NCI-H510A (cell line): ENCODE results near the gene SLC16A13.
"Not testable (repeated sequence)": the region's sequence is repeated elsewhere in the genome, so short reads cannot be mapped to it uniquely, and the experiment has no call there.

Experiments
- DNase-seq: peaks from one replicate; lab custom pipeline; 2025; lab: John Stamatoyannopoulos, UW

SLC16A13 gene

GRCh38 chr17:7035591-7036368 is at the start of gene SLC16A13:
Gene SLC16A13, plus strand, starts transcription at chr17:7036015. Its CDS starts 368 bp downstream, at chr17:7036383.
- peak; percentile 91 for DNase-seq

- DNase-seq: no peak
Measured at GRCh38 chr17:6986676-6987075, 49.1 kb upstream of the SLC16A13 start.

GRCh38 chr17:6989779-6990178 is 46.0 kb upstream of the SLC16A13 start:
- DNase-seq: no peak

GRCh38 chr17:6993613-6994056 is 42.2 kb upstream of the SLC16A13 start:
- DNase-seq: not testable (repeated sequence)

- no peak for DNase-seq
Measured at GRCh38 chr17:6994118-6994598, 41.7 kb upstream of the SLC16A13 start.

GRCh38 chr17:6994666-6995256 is 41.1 kb upstream of the SLC16A13 start:
- no peak for DNase-seq

GRCh38 chr17:6995500-6996255 is 40.1 kb upstream of the SLC16A13 start, which contains the start of gene ALOX12:
Gene ALOX12, plus strand, starts transcription at chr17:6996049. Its CDS starts 69 bp downstream, at chr17:6996118.
- no peak for DNase-seq

- no peak for DNase-seq
Measured at GRCh38 chr17:6996256-6997011, 39.4 kb upstream of the SLC16A13 start.

GRCh38 chr17:6997171-6997570 is 38.6 kb upstream of the SLC16A13 start:
- no peak for DNase-seq

GRCh38 chr17:6998855-6999508 is 36.8 kb upstream of the SLC16A13 start:
- DNase-seq: no peak

GRCh38 chr17:7001318-7001961 is 34.4 kb upstream of the SLC16A13 start:
- DNase-seq: no peak

GRCh38 chr17:7002288-7003047 is 33.3 kb upstream of the SLC16A13 start:
- DNase-seq: no peak

GRCh38 chr17:7003745-7004144 is 32.1 kb upstream of the SLC16A13 start:
- no peak for DNase-seq

- DNase-seq: peak; percentile 12
Measured at GRCh38 chr17:7004398-7005253, 31.2 kb upstream of the SLC16A13 start.

- DNase-seq: no peak
Measured at GRCh38 chr17:7005716-7006115, 30.1 kb upstream of the SLC16A13 start.

GRCh38 chr17:7007143-7007542 is 28.7 kb upstream of the SLC16A13 start:
- no peak for DNase-seq

GRCh38 chr17:7010523-7010922 is 25.3 kb upstream of the SLC16A13 start:
- no peak for DNase-seq

GRCh38 chr17:7011415-7011814 is 24.4 kb upstream of the SLC16A13 start:
- no peak for DNase-seq

- no peak for DNase-seq
Measured at GRCh38 chr17:7011942-7012254, 23.9 kb upstream of the SLC16A13 start.
